ENCODE results near the gene GAB2.

GAB2 gene

DNA sequence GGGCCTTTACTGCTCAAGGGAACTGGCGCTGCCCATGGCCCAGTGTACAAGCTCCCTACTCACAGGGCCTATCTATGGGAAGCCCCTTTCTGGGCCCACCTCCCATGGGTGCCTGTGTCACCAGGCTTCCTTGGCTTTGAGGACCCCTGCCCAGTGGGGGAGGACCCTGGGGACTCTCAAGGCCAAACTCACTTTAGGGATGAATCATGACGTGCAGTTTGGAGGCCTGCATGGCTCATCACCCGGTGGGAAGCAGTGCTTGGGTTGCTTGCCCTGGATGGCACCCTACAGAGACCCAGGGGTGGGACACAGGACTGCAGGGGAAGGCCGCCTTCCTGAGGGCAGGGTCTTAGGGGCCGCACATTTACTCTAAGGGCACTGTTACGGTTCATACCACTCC, 245.7 kb downstream of the GAB2 start:
- no peak for TF ChIP-seq CTCF (IDR thresholded peaks at IDR 0.05; ENCODE audit: low read depth, low read length, missing control alignments)
- no peak for DNase-seq (ENCODE audit: low read depth)
- no peak overlapping the region for H3K4me3 ChIP-seq (ENCODE audit: low read depth, low read length)
- in situ Hi-C loops (cut with HindIII; ENCODE audit: low sequenced_read_pairs) = no loop called here

DNA sequence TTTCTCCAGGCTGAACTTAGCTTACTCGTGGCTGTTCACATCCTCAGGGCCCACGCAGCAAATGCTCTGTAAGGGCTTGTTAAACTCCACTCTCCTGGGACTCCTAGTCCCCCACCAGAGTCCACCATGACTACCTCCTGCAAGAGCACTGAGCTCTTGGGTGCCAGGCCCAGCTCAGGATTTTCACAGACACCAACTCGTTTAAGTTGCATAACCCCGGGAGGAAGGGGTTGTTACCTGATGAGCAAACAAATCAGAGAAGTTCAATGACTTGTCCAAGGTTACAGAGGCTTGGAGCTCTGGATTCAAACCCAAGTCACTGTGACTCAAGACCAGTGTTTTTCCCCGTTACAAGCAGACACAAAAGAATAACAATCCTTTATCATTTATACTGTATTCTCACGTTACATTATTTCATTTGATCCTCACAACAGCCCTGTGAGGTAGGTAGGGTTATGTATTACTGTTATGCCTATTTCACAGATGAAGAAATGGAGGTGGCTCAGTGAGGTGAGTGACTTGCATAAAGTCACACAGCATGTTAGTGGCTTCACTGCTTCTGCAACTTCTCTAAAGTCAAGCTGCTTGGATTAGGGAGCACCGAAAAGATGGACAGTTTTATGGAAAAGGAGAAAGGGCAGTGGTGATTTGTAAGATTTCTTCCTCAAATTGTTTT, 246.6 kb downstream of the GAB2 start:
- DNase-seq (ENCODE audit: low read depth) = no peak
- no peak for TF ChIP-seq CTCF (IDR thresholded peaks at IDR 0.05; ENCODE audit: low read depth, low read length, missing control alignments)
- in situ Hi-C loops (cut with HindIII; ENCODE audit: low sequenced_read_pairs) = no loop called here
- no peak overlapping the region for H3K4me3 ChIP-seq (ENCODE audit: low read depth, low read length)

GRCh38 chr11:78170413-78170812, 247.2 kb downstream of the GAB2 start:
- no peak overlapping the region for H3K4me3 ChIP-seq (ENCODE audit: low read depth, low read length)
- TF ChIP-seq CTCF (IDR thresholded peaks at IDR 0.05; ENCODE audit: low read depth, low read length, missing control alignments) = no peak
- in situ Hi-C loops (cut with HindIII; ENCODE audit: low sequenced_read_pairs) = no loop called here
- DNase-seq (ENCODE audit: low read depth) = no peak

DNA sequence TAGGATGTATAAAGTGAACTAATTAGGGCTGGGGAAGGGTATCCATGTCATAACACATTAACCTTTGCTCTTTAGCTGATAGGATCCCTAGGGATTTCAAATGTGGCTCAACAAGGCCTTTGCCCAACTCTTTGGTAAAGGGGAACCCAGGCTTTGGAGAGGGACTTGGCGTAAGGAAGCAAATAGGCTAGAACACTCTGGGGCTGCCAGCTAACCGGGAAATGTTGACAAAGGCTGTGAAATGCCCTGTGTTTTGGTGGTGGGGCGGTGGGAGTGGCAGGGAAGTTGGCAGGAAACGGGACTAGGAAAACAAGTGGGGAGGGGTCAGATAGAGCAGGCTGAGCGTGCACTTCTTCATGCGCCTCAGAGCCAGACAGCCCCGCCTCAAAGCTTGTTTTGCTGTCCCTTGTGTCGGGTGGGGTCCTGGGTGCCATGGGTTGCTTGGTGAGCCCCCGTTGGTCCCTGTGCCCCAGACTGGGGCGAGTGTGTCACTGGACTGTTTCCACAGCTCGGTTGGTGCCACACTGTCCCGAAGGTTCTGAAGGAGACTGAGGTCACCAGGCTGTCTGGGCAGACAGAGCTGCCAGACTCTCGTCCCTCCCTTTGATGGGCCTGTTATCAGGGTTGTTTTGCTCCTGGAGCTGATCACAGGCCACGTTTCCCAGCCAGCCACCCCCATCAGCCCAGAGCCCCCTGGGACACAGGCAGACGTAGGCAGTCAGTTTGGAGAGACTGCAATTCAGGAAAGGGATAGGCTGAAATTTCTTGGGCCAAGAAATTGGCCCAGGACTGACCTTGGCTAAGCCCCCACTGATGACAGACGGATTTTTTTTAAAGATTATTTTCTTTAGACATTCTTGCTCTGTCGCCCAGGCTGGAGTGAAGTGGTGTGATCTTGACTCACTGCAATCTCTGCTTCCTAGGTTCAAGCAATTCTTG, 248.8 kb downstream of the GAB2 start:
- peak; percentile 62 for DNase-seq (ENCODE audit: low read depth)
- in situ Hi-C loops (cut with HindIII; ENCODE audit: low sequenced_read_pairs) = no loop called here
- H3K4me3 ChIP-seq (ENCODE audit: low read depth, low read length) = no peak overlapping the region
- no peak for TF ChIP-seq CTCF (IDR thresholded peaks at IDR 0.05; ENCODE audit: low read depth, low read length, missing control alignments)

GRCh38 chr11:78166855-78167469, 250.7 kb downstream of the GAB2 start:
- no peak for TF ChIP-seq CTCF (IDR thresholded peaks at IDR 0.05; ENCODE audit: low read depth, low read length, missing control alignments)
- DNase-seq (ENCODE audit: low read depth) = no peak
- in situ Hi-C loops (cut with HindIII; ENCODE audit: low sequenced_read_pairs) = no loop called here
- H3K4me3 ChIP-seq (ENCODE audit: low read depth, low read length) = no peak overlapping the region

Data from astrocyte of the cerebellum (primary cell).